ENCODE data around the gene SIM2. TPM values are rescaled to one million over a fixed set of nuclear protein-coding genes. Genes with fewer than 3 reads are reported as not detected.
A peak's percentile ranks its signal among the peaks of the same experiment; 100 is the strongest.

Gene SIM2
- total and polyA plus RNA-seq, 2 donors (not counting 1 experiment from before 2014, with no cell fraction given), result 0.22 TPM; not detected in 1

GRCh38 chr21:36769051-36769839, 70.3 kb downstream of the SIM2 start:
- peak overlapping the region; percentile 52 for H3K4me2 ChIP-seq (ENCODE audit: extremely low read depth, insufficient read depth, low read length)
- no peaks in the 10 kb centered on the region for H3K9me3 ChIP-seq (ENCODE audit: control insufficient read depth, insufficient read depth, low read depth, low read length)
- H3K9ac ChIP-seq (ENCODE audit: insufficient read depth, low read length), result no peak overlapping the region
- no peak overlapping the region for H2AFZ ChIP-seq (ENCODE audit: low read length)
- H3K79me2 ChIP-seq (ENCODE audit: control insufficient read depth, insufficient read depth, low read length), result no peaks in the 10 kb centered on the region
- no peaks in the 10 kb centered on the region for H3K36me3 ChIP-seq (ENCODE audit: control insufficient read depth, insufficient read depth, low read length)
- H3K27me3 ChIP-seq (ENCODE audit: control insufficient read depth, insufficient read depth, low read length), result no peaks in the 10 kb centered on the region
- H3K4me3 ChIP-seq (replicated peaks in 1 of 4; ENCODE audit: control extremely low read depth in 1 of 4, insufficient read depth in 1 of 4, low read depth in 3 of 4, low read length in 4 of 4), result no peak overlapping the region
- H3K4me1 ChIP-seq (ENCODE audit: control insufficient read depth, extremely low read depth, insufficient read depth, low read length), result no peaks in the 10 kb centered on the region
- TF ChIP-seq CTCF (conservative IDR thresholded peaks at IDR 0.05 in 1 of 2, IDR thresholded peaks at IDR 0.05 in 1 of 2; ENCODE audit: low read depth in 1 of 2, low read length in 2 of 2) (no peak), EZH2 (IDR thresholded peaks at IDR 0.05; ENCODE audit: low read length, missing control alignments) (no peak)
- DNase-seq (ENCODE audit: low read depth in 2 of 2), result peak; percentile 60 to 96
- no peaks in the 10 kb centered on the region for H4K20me1 ChIP-seq (ENCODE audit: control insufficient read depth, extremely low read depth, insufficient read depth, low read length)
- no peak overlapping the region for H3K27ac ChIP-seq (ENCODE audit: insufficient read depth, low read length)

- Histone ChIP-seq H3K36me3 (ENCODE audit: control insufficient read depth, insufficient read depth, low read length) (no peaks in the 10 kb centered on the region), H3K4me2 (ENCODE audit: extremely low read depth, insufficient read depth, low read length) (no peak overlapping the region), H3K4me1 (ENCODE audit: control insufficient read depth, extremely low read depth, insufficient read depth, low read length) (no peaks in the 10 kb centered on the region), H3K4me3 (replicated peaks in 1 of 4; ENCODE audit: control extremely low read depth in 1 of 4, insufficient read depth in 1 of 4, low read depth in 3 of 4, low read length in 4 of 4) (no peak overlapping the region), H3K79me2 (ENCODE audit: control insufficient read depth, insufficient read depth, low read length) (no peaks in the 10 kb centered on the region), H4K20me1 (ENCODE audit: control insufficient read depth, extremely low read depth, insufficient read depth, low read length) (no peaks in the 10 kb centered on the region), H3K27ac (ENCODE audit: insufficient read depth, low read length) (no peak overlapping the region), H3K9ac (ENCODE audit: insufficient read depth, low read length) (no peak overlapping the region), H2AFZ (ENCODE audit: low read length) (no peak overlapping the region), H3K9me3 (ENCODE audit: control insufficient read depth, insufficient read depth, low read depth, low read length) (no peaks in the 10 kb centered on the region), H3K27me3 (ENCODE audit: control insufficient read depth, insufficient read depth, low read length) (no peaks in the 10 kb centered on the region)
- peak; percentile 86 to 90 for DNase-seq (ENCODE audit: low read depth in 2 of 2)
- no peak for TF ChIP-seq CTCF (conservative IDR thresholded peaks at IDR 0.05 in 1 of 2, IDR thresholded peaks at IDR 0.05 in 1 of 2; ENCODE audit: low read depth in 1 of 2, low read length in 2 of 2)
- no peak for TF ChIP-seq EZH2 (IDR thresholded peaks at IDR 0.05; ENCODE audit: low read length, missing control alignments)
These were observed 74.2 kb downstream of the SIM2 start for GRCh38 chr21:36773117-36773516.

- no peak overlapping the region for H3K9ac ChIP-seq (ENCODE audit: insufficient read depth, low read length)
- DNase-seq (ENCODE audit: low read depth in 2 of 2), result no peak
- TF ChIP-seq CTCF (conservative IDR thresholded peaks at IDR 0.05 in 1 of 2, IDR thresholded peaks at IDR 0.05 in 1 of 2; ENCODE audit: low read depth in 1 of 2, low read length in 2 of 2) (no peak), EZH2 (IDR thresholded peaks at IDR 0.05; ENCODE audit: low read length, missing control alignments) (no peak)
- H3K4me2 ChIP-seq (ENCODE audit: extremely low read depth, insufficient read depth, low read length), result no peak overlapping the region
- no peaks in the 10 kb centered on the region for H3K27me3 ChIP-seq (ENCODE audit: control insufficient read depth, insufficient read depth, low read length)
- no peaks in the 10 kb centered on the region for H3K79me2 ChIP-seq (ENCODE audit: control insufficient read depth, insufficient read depth, low read length)
- H3K4me1 ChIP-seq (ENCODE audit: control insufficient read depth, extremely low read depth, insufficient read depth, low read length), result no peaks in the 10 kb centered on the region
- no peak overlapping the region for H3K4me3 ChIP-seq (replicated peaks in 1 of 4; ENCODE audit: control extremely low read depth in 1 of 4, insufficient read depth in 1 of 4, low read depth in 3 of 4, low read length in 4 of 4)
- no peak overlapping the region for H3K27ac ChIP-seq (ENCODE audit: insufficient read depth, low read length)
- H3K36me3 ChIP-seq (ENCODE audit: control insufficient read depth, insufficient read depth, low read length), result no peaks in the 10 kb centered on the region
- no peak overlapping the region for H2AFZ ChIP-seq (ENCODE audit: low read length)
- H3K9me3 ChIP-seq (ENCODE audit: control insufficient read depth, insufficient read depth, low read depth, low read length), result no peaks in the 10 kb centered on the region
- H4K20me1 ChIP-seq (ENCODE audit: control insufficient read depth, extremely low read depth, insufficient read depth, low read length), result no peaks in the 10 kb centered on the region
These were observed 75.1 kb downstream of the SIM2 start for GRCh38 chr21:36773995-36774394.
